IMR-90 (cell line): ENCODE data around the gene MAN2A1. TPM values are rescaled to one million over a fixed set of nuclear protein-coding genes. Genes with fewer than 3 reads are reported as not detected.

ENCODE experiments used
- ATAC-seq: fragments of 200-7000 bp; cut with Tn5 transposase; 2 replicates; pipeline ENCODE4 v1.9.1; 2020; ENCODE audit warnings: low read depth, mild to moderate bottlenecking, moderate library complexity
- BruUV-seq: library from RNA; stranded (reverse); fragments of 400-500 nt; replicated peaks from 2 replicates; lab custom pipeline; 2021; lab: Mats Ljungman, UMichigan
- CTCF ChIA-PET: fragments of 300-600 bp; formaldehyde crosslinking; extraction: SDS; loops from one replicate; lab custom pipeline; 2021; ENCODE audit warnings: antibody characterized with exemption; lab: Yijun Ruan, JAX
- POLR2A ChIA-PET: fragments of 300-600 bp; sonication (Branson Sonifier 250); formaldehyde crosslinking; loops from one replicate; lab custom pipeline; 2022; ENCODE audit warnings: antibody characterized with exemption; ENCODE audit not compliant: unreplicated experiment; lab: Charles Lee
- DNase-seq: peaks from one replicate; pipeline ENCODE4 v3.0.0; 2013
- H2AFZ ChIP-seq: replicated peaks from 2 replicates; pipeline ENCODE3; 2013; ENCODE audit warnings: low read length, mild to moderate bottlenecking; ENCODE audit not compliant: poor library complexity
- H2AK5ac ChIP-seq: 2 replicates; pipeline ENCODE4 v1.6.1; 2013; ENCODE audit warnings: low read depth, low read length, inconsistent platforms
- H2AK9ac ChIP-seq: replicated peaks from 2 replicates; pipeline ENCODE3; 2013; ENCODE audit warnings: mild to moderate bottlenecking, low read depth, low read length, moderate library complexity; ENCODE audit not compliant: poor library complexity
- H2BK120ac ChIP-seq: 2 replicates; pipeline ENCODE4 v1.6.1; 2013; ENCODE audit warnings: low read depth, low read length, inconsistent platforms
- H2BK15ac ChIP-seq: 3 replicates; pipeline ENCODE4 v1.6.1; 2013; ENCODE audit warnings: low read depth, low read length, inconsistent platforms
- H2BK20ac ChIP-seq: 2 replicates; pipeline ENCODE4 v1.6.1; 2013; ENCODE audit warnings: low read depth, mild to moderate bottlenecking, inconsistent platforms, low read length, moderate library complexity
- H2BK5ac ChIP-seq: 2 replicates; pipeline ENCODE4 v1.6.1; 2013; ENCODE audit warnings: mild to moderate bottlenecking, low read depth, low read length, inconsistent platforms; ENCODE audit not compliant: poor library complexity, severe bottlenecking
- H3K14ac ChIP-seq: replicated peaks from 2 replicates; pipeline ENCODE4 v1.6.1; 2013; ENCODE audit warnings: low read depth, low read length, inconsistent platforms
- H3K18ac ChIP-seq: 2 replicates; pipeline ENCODE4 v1.6.1; 2013; ENCODE audit warnings: low read depth, low read length, control low read depth
- H3K23ac ChIP-seq: 2 replicates; pipeline ENCODE4 v1.6.1; 2013; ENCODE audit warnings: low read depth, low read length, inconsistent platforms
- H3K27ac ChIP-seq: 2 replicates; pipeline ENCODE4 v1.5.1; 2013; ENCODE audit warnings: mild to moderate bottlenecking, control low read depth, low read length; ENCODE audit not compliant: insufficient read depth
- H3K27me3 ChIP-seq: 2 replicates; pipeline ENCODE4 v1.6.1; 2013; ENCODE audit warnings: low read length; ENCODE audit not compliant: control insufficient read depth, insufficient read depth
- H3K36me3 ChIP-seq: 2 replicates; pipeline ENCODE4 v1.6.1; 2013; ENCODE audit warnings: low read length, mixed read lengths; ENCODE audit not compliant: control insufficient read depth, insufficient read depth
- H3K4ac ChIP-seq: 2 replicates; pipeline ENCODE4 v1.6.1; 2013; ENCODE audit warnings: low read depth, low read length, inconsistent platforms
- H3K4me1 ChIP-seq: 2 replicates; pipeline ENCODE4 v1.6.1; 2013; ENCODE audit warnings: low read length, mixed read lengths; ENCODE audit not compliant: control insufficient read depth, insufficient read depth
- H3K4me2 ChIP-seq: 2 replicates; pipeline ENCODE4 v1.6.1; 2013; ENCODE audit warnings: low read depth, mild to moderate bottlenecking, control low read depth, low read length, moderate library complexity
- H3K4me3 ChIP-seq: 2 replicates; pipeline ENCODE4 v1.5.1; 2013; ENCODE audit warnings: low read depth, mild to moderate bottlenecking, control low read depth, low read length, moderate library complexity; ENCODE audit not compliant: insufficient read depth
- H3K56ac ChIP-seq: 2 replicates; pipeline ENCODE4 v1.6.1; 2013; ENCODE audit warnings: low read length, inconsistent platforms; ENCODE audit not compliant: insufficient read depth; ENCODE audit errors: extremely low read depth
- H3K79me1 ChIP-seq, 2 experiments: 2 replicates each; pipeline ENCODE4 v1.6.1; 2013; ENCODE audit warnings: low read length in 2 of 2, inconsistent platforms in 1 of 2, low read depth in 1 of 2
- H3K9ac ChIP-seq: 2 replicates; pipeline ENCODE4 v1.6.1; 2013; ENCODE audit warnings: low read depth, low read length, control low read depth
- H3K9me1 ChIP-seq: 2 replicates; pipeline ENCODE4 v1.6.1; 2013; ENCODE audit warnings: low read length, inconsistent platforms; ENCODE audit not compliant: insufficient read depth
- H3K9me3 ChIP-seq: 2 replicates; pipeline ENCODE4 v1.6.1; 2013; ENCODE audit warnings: low read length; ENCODE audit not compliant: control insufficient read depth, insufficient read depth
- H4K20me1 ChIP-seq: 2 replicates; pipeline ENCODE4 v1.6.1; 2013; ENCODE audit warnings: low read length, inconsistent platforms; ENCODE audit not compliant: insufficient read depth
- H4K5ac ChIP-seq: 2 replicates; pipeline ENCODE4 v1.6.1; 2013; ENCODE audit warnings: mild to moderate bottlenecking, low read depth, low read length, control low read depth
- H4K8ac ChIP-seq, 2 experiments: 2 replicates each; pipeline ENCODE4 v1.6.1; 2013; ENCODE audit warnings: low read depth in 2 of 2, low read length in 2 of 2, control low read depth in 1 of 2, inconsistent platforms in 1 of 2
- H4K91ac ChIP-seq: 2 replicates; pipeline ENCODE4 v1.6.1; 2013; ENCODE audit warnings: low read depth, low read length, inconsistent platforms; ENCODE audit not compliant: insufficient read depth
- CHD1 ChIP-seq: IDR thresholded peaks from 2 replicates; pipeline ENCODE4 v1.6.1; 2012; ENCODE audit warnings: low read depth, low read length, improper control_type of control experiment
- ELK1 ChIP-seq: fragments of 150-350 bp; IDR thresholded peaks from 2 replicates; pipeline ENCODE4 v1.6.1; 2016; ENCODE audit warnings: low read depth, mild to moderate bottlenecking, low read length, moderate library complexity, borderline replicate concordance
- FOS ChIP-seq: fragments of 150-350 bp; IDR thresholded peaks from 2 replicates; pipeline ENCODE4 v1.6.1; 2016; ENCODE audit warnings: low read depth, low read length
- MAZ ChIP-seq: IDR thresholded peaks from 2 replicates; pipeline ENCODE4 v1.6.1; 2012; ENCODE audit warnings: low read depth, mild to moderate bottlenecking, low read length, improper control_type of control experiment, moderate library complexity, borderline replicate concordance
- MXI1 ChIP-seq: IDR thresholded peaks from 2 replicates; pipeline ENCODE4 v1.6.1; 2012; ENCODE audit warnings: low read depth, mild to moderate bottlenecking, low read length, moderate library complexity, borderline replicate concordance
- NFE2L2 ChIP-seq: fragments of 150-350 bp; IDR thresholded peaks from 2 replicates; pipeline ENCODE4 v1.6.1; 2016; ENCODE audit warnings: low read depth, mild to moderate bottlenecking, low read length
- RAD21 ChIP-seq: IDR thresholded peaks from 2 replicates; pipeline ENCODE4 v1.6.1; 2012; ENCODE audit warnings: low read length, improper control_type of control experiment
- USF2 ChIP-seq: fragments of 150-350 bp; IDR thresholded peaks from 2 replicates; pipeline ENCODE4 v1.6.1; 2017; ENCODE audit warnings: mild to moderate bottlenecking, antibody characterized with exemption, low read length, low read depth
- WGBS, 2 experiments: methylation state at CpG; one replicate each; pipeline versions ENCODE4 v1.1.5 to v1.1.7; 2013; ENCODE audit warnings: missing lambda C conversion rate in 2 of 2; ENCODE audit not compliant: insufficient read length in 1 of 2; ENCODE audit errors: extremely low coverage in 2 of 2; 5-methylcytosine and 5-hydroxymethylcytosine counted together
- dilution Hi-C: fragments of 300-500 bp; cut with HindIII; formaldehyde crosslinking; loops from one replicate; pipeline ENCODE4 v1.14.3; 2018; ENCODE audit warnings: low sequenced_read_pairs; ENCODE audit not compliant: unreplicated experiment
- in situ Hi-C: fragments of 300-500 bp; cut with MboI; formaldehyde crosslinking; loops from 3 replicates; pipeline ENCODE4 v1.14.3; 2019; ENCODE audit warnings: low sequenced_read_pairs, inconsistent platforms, mixed read lengths
- intact Hi-C: fragments of 100-400 bp; cut with micrococcal nuclease; formaldehyde crosslinking; loops from 2 replicates; pipeline ENCODE4 v1.10.0; 2022
- polyA plus RNA-seq, 3 experiments: library from polyadenylated mRNA; depleted of rRNA; stranded (reverse); fragments of >200 nt; gene quantifications; 2 replicates each; pipeline ENCODE4 v1.2.3, GENCODE V29; 2012; ENCODE audit warnings: low replicate concordance in 1 of 3
- total RNA-seq: library from RNA; depleted of rRNA; stranded (reverse); fragments of >200 nt; gene quantifications from 2 replicates; pipeline ENCODE4 v1.2.3, GENCODE V29; 2012

The MAN2A1 gene
- total and polyA plus RNA-seq, 2 of the 4 experiments (the other 2 are of a cell fraction) = 16.4 to 29.6 TPM

GRCh38 chr5:109873687-109874086 is 184.0 kb downstream of the MAN2A1 start:
- Histone ChIP-seq H3K4me1 (no peaks in the 10 kb centered on the region), H3K56ac (no peak overlapping the region), H2BK15ac (no peak overlapping the region), H3K36me3 (no peaks in the 10 kb centered on the region; the same call in 1 of the 2 replicates), H3K4me2 (no peak overlapping the region), H4K91ac (no peak overlapping the region), H3K27ac (no peak overlapping the region), H2AFZ (no peak overlapping the region), H3K14ac (no peak overlapping the region), H4K5ac (no peak overlapping the region), H2BK5ac (no peak overlapping the region), H3K18ac (no peak overlapping the region), H2AK9ac (no peak overlapping the region), H3K9me3 (no peaks in the 10 kb centered on the region), H3K27me3 (no peaks in the 10 kb centered on the region), H3K4me3 (no peak overlapping the region), H3K9ac (no peak overlapping the region), H4K20me1 (no peaks in the 10 kb centered on the region), H3K23ac (no peak overlapping the region), H2BK20ac (no peak overlapping the region), H2BK120ac (no peak overlapping the region), H3K9me1 (peaks cover 3% of the 10 kb centered on the region; the same call in 1 of the 2 replicates), H3K79me1 (no peaks in the 10 kb centered on the region), H2AK5ac (no peak overlapping the region), H3K4ac (no peak overlapping the region), H4K8ac (no peak overlapping the region)
- WGBS, 2 experiments = no CpG with 5 or more reads among the region's 4 CpGs
- no peak for DNase-seq
- POLR2A ChIA-PET = no interaction called here
- dilution Hi-C loops (no loop called here), in situ Hi-C loops (no loop called here), intact Hi-C loops (no loop called here)
- CTCF ChIA-PET = no interaction called here
- ATAC-seq = no peak
- TF ChIP-seq FOS = no peak
- TF ChIP-seq USF2 = no peak
- no peak for TF ChIP-seq NFE2L2
- no peak for TF ChIP-seq CHD1
- no peak for TF ChIP-seq MAZ
- no peak for TF ChIP-seq RAD21
- TF ChIP-seq MXI1 = no peak
- no peak for TF ChIP-seq ELK1
- no TSS peak for BruUV-seq
